IMR-90 (cell line): ENCODE results near the gene LAMA4. TPM values are rescaled to one million over a fixed set of nuclear protein-coding genes. Genes with fewer than 3 reads are reported as not detected.
"Not testable (repeated sequence)": the region's sequence is repeated elsewhere in the genome, so short reads cannot be mapped to it uniquely, and the experiment has no call there.

Source experiments
- ATAC-seq: fragments of 200-7000 bp; cut with Tn5 transposase; 2 replicates; pipeline ENCODE4 v1.9.1; 2020; ENCODE audit warnings: low read depth, mild to moderate bottlenecking, moderate library complexity
- BruUV-seq: library from RNA; stranded (reverse); fragments of 400-500 nt; replicated peaks from 2 replicates; lab custom pipeline; 2021; lab: Mats Ljungman, UMichigan
- CTCF ChIA-PET: fragments of 300-600 bp; formaldehyde crosslinking; extraction: SDS; loops from one replicate; lab custom pipeline; 2021; ENCODE audit warnings: antibody characterized with exemption; lab: Yijun Ruan, JAX
- POLR2A ChIA-PET: fragments of 300-600 bp; sonication (Branson Sonifier 250); formaldehyde crosslinking; loops from one replicate; lab custom pipeline; 2022; ENCODE audit warnings: antibody characterized with exemption; ENCODE audit not compliant: unreplicated experiment; lab: Charles Lee
- DNase-seq: peaks from one replicate; pipeline ENCODE4 v3.0.0; 2013
- H2AFZ ChIP-seq: replicated peaks from 2 replicates; pipeline ENCODE3; 2013; ENCODE audit warnings: low read length, mild to moderate bottlenecking; ENCODE audit not compliant: poor library complexity
- H2AK5ac ChIP-seq: 2 replicates; pipeline ENCODE4 v1.6.1; 2013; ENCODE audit warnings: low read depth, low read length, inconsistent platforms
- H2AK9ac ChIP-seq: replicated peaks from 2 replicates; pipeline ENCODE3; 2013; ENCODE audit warnings: mild to moderate bottlenecking, low read depth, low read length, moderate library complexity; ENCODE audit not compliant: poor library complexity
- H2BK120ac ChIP-seq: 2 replicates; pipeline ENCODE4 v1.6.1; 2013; ENCODE audit warnings: low read depth, low read length, inconsistent platforms
- H2BK15ac ChIP-seq: 3 replicates; pipeline ENCODE4 v1.6.1; 2013; ENCODE audit warnings: low read depth, low read length, inconsistent platforms
- H2BK20ac ChIP-seq: 2 replicates; pipeline ENCODE4 v1.6.1; 2013; ENCODE audit warnings: low read depth, mild to moderate bottlenecking, inconsistent platforms, low read length, moderate library complexity
- H2BK5ac ChIP-seq: 2 replicates; pipeline ENCODE4 v1.6.1; 2013; ENCODE audit warnings: mild to moderate bottlenecking, low read depth, low read length, inconsistent platforms; ENCODE audit not compliant: poor library complexity, severe bottlenecking
- H3K14ac ChIP-seq: replicated peaks from 2 replicates; pipeline ENCODE4 v1.6.1; 2013; ENCODE audit warnings: low read depth, low read length, inconsistent platforms
- H3K18ac ChIP-seq: 2 replicates; pipeline ENCODE4 v1.6.1; 2013; ENCODE audit warnings: low read depth, low read length, control low read depth
- H3K23ac ChIP-seq: 2 replicates; pipeline ENCODE4 v1.6.1; 2013; ENCODE audit warnings: low read depth, low read length, inconsistent platforms
- H3K27ac ChIP-seq: 2 replicates; pipeline ENCODE4 v1.5.1; 2013; ENCODE audit warnings: mild to moderate bottlenecking, control low read depth, low read length; ENCODE audit not compliant: insufficient read depth
- H3K27me3 ChIP-seq: 2 replicates; pipeline ENCODE4 v1.6.1; 2013; ENCODE audit warnings: low read length; ENCODE audit not compliant: control insufficient read depth, insufficient read depth
- H3K36me3 ChIP-seq: 2 replicates; pipeline ENCODE4 v1.6.1; 2013; ENCODE audit warnings: low read length, mixed read lengths; ENCODE audit not compliant: control insufficient read depth, insufficient read depth
- H3K4ac ChIP-seq: 2 replicates; pipeline ENCODE4 v1.6.1; 2013; ENCODE audit warnings: low read depth, low read length, inconsistent platforms
- H3K4me1 ChIP-seq: 2 replicates; pipeline ENCODE4 v1.6.1; 2013; ENCODE audit warnings: low read length, mixed read lengths; ENCODE audit not compliant: control insufficient read depth, insufficient read depth
- H3K4me2 ChIP-seq: 2 replicates; pipeline ENCODE4 v1.6.1; 2013; ENCODE audit warnings: low read depth, mild to moderate bottlenecking, control low read depth, low read length, moderate library complexity
- H3K4me3 ChIP-seq: 2 replicates; pipeline ENCODE4 v1.5.1; 2013; ENCODE audit warnings: low read depth, mild to moderate bottlenecking, control low read depth, low read length, moderate library complexity; ENCODE audit not compliant: insufficient read depth
- H3K56ac ChIP-seq: 2 replicates; pipeline ENCODE4 v1.6.1; 2013; ENCODE audit warnings: low read length, inconsistent platforms; ENCODE audit not compliant: insufficient read depth; ENCODE audit errors: extremely low read depth
- H3K79me1 ChIP-seq, 2 experiments: 2 replicates each; pipeline ENCODE4 v1.6.1; 2013; ENCODE audit warnings: low read length in 2 of 2, inconsistent platforms in 1 of 2, low read depth in 1 of 2
- H3K9ac ChIP-seq: 2 replicates; pipeline ENCODE4 v1.6.1; 2013; ENCODE audit warnings: low read depth, low read length, control low read depth
- H3K9me1 ChIP-seq: 2 replicates; pipeline ENCODE4 v1.6.1; 2013; ENCODE audit warnings: low read length, inconsistent platforms; ENCODE audit not compliant: insufficient read depth
- H3K9me3 ChIP-seq: 2 replicates; pipeline ENCODE4 v1.6.1; 2013; ENCODE audit warnings: low read length; ENCODE audit not compliant: control insufficient read depth, insufficient read depth
- H4K20me1 ChIP-seq: 2 replicates; pipeline ENCODE4 v1.6.1; 2013; ENCODE audit warnings: low read length, inconsistent platforms; ENCODE audit not compliant: insufficient read depth
- H4K5ac ChIP-seq: 2 replicates; pipeline ENCODE4 v1.6.1; 2013; ENCODE audit warnings: mild to moderate bottlenecking, low read depth, low read length, control low read depth
- H4K8ac ChIP-seq, 2 experiments: 2 replicates each; pipeline ENCODE4 v1.6.1; 2013; ENCODE audit warnings: low read depth in 2 of 2, low read length in 2 of 2, control low read depth in 1 of 2, inconsistent platforms in 1 of 2
- H4K91ac ChIP-seq: 2 replicates; pipeline ENCODE4 v1.6.1; 2013; ENCODE audit warnings: low read depth, low read length, inconsistent platforms; ENCODE audit not compliant: insufficient read depth
- CHD1 ChIP-seq: IDR thresholded peaks from 2 replicates; pipeline ENCODE4 v1.6.1; 2012; ENCODE audit warnings: low read depth, low read length, improper control_type of control experiment
- MAFK ChIP-seq: IDR thresholded peaks from 2 replicates; pipeline ENCODE4 v1.6.1; 2012; ENCODE audit warnings: low read depth, low read length, improper control_type of control experiment
- RFX5 ChIP-seq: IDR thresholded peaks from 2 replicates; pipeline ENCODE4 v1.8.0; 2012; ENCODE audit warnings: low read depth, mild to moderate bottlenecking, low read length, moderate library complexity
- WGBS, 2 experiments: methylation state at CpG; one replicate each; pipeline versions ENCODE4 v1.1.5 to v1.1.7; 2013; ENCODE audit warnings: missing lambda C conversion rate in 2 of 2; ENCODE audit not compliant: insufficient read length in 1 of 2; ENCODE audit errors: extremely low coverage in 2 of 2; 5-methylcytosine and 5-hydroxymethylcytosine counted together
- dilution Hi-C: fragments of 300-500 bp; cut with HindIII; formaldehyde crosslinking; loops from one replicate; pipeline ENCODE4 v1.14.3; 2018; ENCODE audit warnings: low sequenced_read_pairs; ENCODE audit not compliant: unreplicated experiment
- in situ Hi-C: fragments of 300-500 bp; cut with MboI; formaldehyde crosslinking; loops from 3 replicates; pipeline ENCODE4 v1.14.3; 2019; ENCODE audit warnings: low sequenced_read_pairs, inconsistent platforms, mixed read lengths
- intact Hi-C: fragments of 100-400 bp; cut with micrococcal nuclease; formaldehyde crosslinking; loops from 2 replicates; pipeline ENCODE4 v1.10.0; 2022
- polyA plus RNA-seq, 3 experiments: library from polyadenylated mRNA; depleted of rRNA; stranded (reverse); fragments of >200 nt; gene quantifications; 2 replicates each; pipeline ENCODE4 v1.2.3, GENCODE V29; 2012; ENCODE audit warnings: low replicate concordance in 1 of 3
- total RNA-seq: library from RNA; depleted of rRNA; stranded (reverse); fragments of >200 nt; gene quantifications from 2 replicates; pipeline ENCODE4 v1.2.3, GENCODE V29; 2012
- TF ChIP-seq, protein P1 (sequence below): fragments of 150-350 bp; IDR thresholded peaks from 2 replicates; pipeline ENCODE4 v1.6.1; 2016; ENCODE audit warnings: low read depth, mild to moderate bottlenecking, low read length, moderate library complexity, borderline replicate concordance
- TF ChIP-seq, protein P2 (sequence below): fragments of 150-350 bp; IDR thresholded peaks from 2 replicates; pipeline ENCODE4 v1.6.1; 2017; ENCODE audit warnings: mild to moderate bottlenecking, antibody characterized with exemption, low read length, low read depth

The LAMA4 gene
- total and polyA plus RNA-seq, 2 of the 4 experiments (the other 2 are of a cell fraction) = 33.9 to 35.8 TPM

GRCh38 chr6:112106562-112106961 is 147.8 kb downstream of the LAMA4 start:
- Histone ChIP-seq H3K4ac (no peak overlapping the region), H3K9me1 (peaks cover 6% of the 10 kb centered on the region; the same call in 1 of the 2 replicates), H3K14ac (no peak overlapping the region), H2BK15ac (no peak overlapping the region), H3K9me3 (no peaks in the 10 kb centered on the region), H2BK20ac (no peak overlapping the region), H2AK9ac (peak overlapping the region; percentile 61), H2AFZ (no peak overlapping the region), H2AK5ac (no peak overlapping the region), H3K79me1 (no peaks in the 10 kb centered on the region), H4K5ac (no peak overlapping the region), H4K20me1 (no peaks in the 10 kb centered on the region), H3K23ac (no peak overlapping the region; the same call in 1 of the 2 replicates), H3K27me3 (no peaks in the 10 kb centered on the region), H4K91ac (no peak overlapping the region), H3K4me1 (peaks cover 2% of the 10 kb centered on the region; the same call in 1 of the 2 replicates), H3K36me3 (peaks cover 25% of the 10 kb centered on the region), H3K56ac (no peak overlapping the region), H3K9ac (no peak overlapping the region), H3K4me2 (no peak overlapping the region), H4K8ac (no peak overlapping the region), H3K18ac (no peak overlapping the region), H3K27ac (no peak overlapping the region), H2BK120ac (no peak overlapping the region), H3K4me3 (no peak overlapping the region), H2BK5ac (no peak overlapping the region)
- no TSS peak for BruUV-seq
- POLR2A ChIA-PET = no interaction called here
- TF ChIP-seq CHD1 = no peak
- no peak for TF ChIP-seq MAFK
- TF ChIP-seq RFX5 = no peak
- TF ChIP-seq, protein P1, sequence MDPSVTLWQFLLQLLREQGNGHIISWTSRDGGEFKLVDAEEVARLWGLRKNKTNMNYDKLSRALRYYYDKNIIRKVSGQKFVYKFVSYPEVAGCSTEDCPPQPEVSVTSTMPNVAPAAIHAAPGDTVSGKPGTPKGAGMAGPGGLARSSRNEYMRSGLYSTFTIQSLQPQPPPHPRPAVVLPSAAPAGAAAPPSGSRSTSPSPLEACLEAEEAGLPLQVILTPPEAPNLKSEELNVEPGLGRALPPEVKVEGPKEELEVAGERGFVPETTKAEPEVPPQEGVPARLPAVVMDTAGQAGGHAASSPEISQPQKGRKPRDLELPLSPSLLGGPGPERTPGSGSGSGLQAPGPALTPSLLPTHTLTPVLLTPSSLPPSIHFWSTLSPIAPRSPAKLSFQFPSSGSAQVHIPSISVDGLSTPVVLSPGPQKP = no peak
- TF ChIP-seq, protein P2, sequence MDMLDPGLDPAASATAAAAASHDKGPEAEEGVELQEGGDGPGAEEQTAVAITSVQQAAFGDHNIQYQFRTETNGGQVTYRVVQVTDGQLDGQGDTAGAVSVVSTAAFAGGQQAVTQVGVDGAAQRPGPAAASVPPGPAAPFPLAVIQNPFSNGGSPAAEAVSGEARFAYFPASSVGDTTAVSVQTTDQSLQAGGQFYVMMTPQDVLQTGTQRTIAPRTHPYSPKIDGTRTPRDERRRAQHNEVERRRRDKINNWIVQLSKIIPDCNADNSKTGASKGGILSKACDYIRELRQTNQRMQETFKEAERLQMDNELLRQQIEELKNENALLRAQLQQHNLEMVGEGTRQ = no peak
- CTCF ChIA-PET = no interaction called here
- dilution Hi-C loops = no loop called here
- in situ Hi-C loops = no loop called here
- DNase-seq = no peak
- intact Hi-C loops = no loop called here
- no CpG with 5 or more reads among the region's 2 CpGs for WGBS, 2 experiments
- no peak for ATAC-seq

GRCh38 chr6:112106026-112106425 is 148.3 kb downstream of the LAMA4 start:
- H3K4me1 ChIP-seq, dilution Hi-C loops, H3K9me3 ChIP-seq, CTCF ChIA-PET, H3K4ac ChIP-seq, DNase-seq, H3K79me1 ChIP-seq, H3K56ac ChIP-seq, H3K14ac ChIP-seq, H3K27me3 ChIP-seq, H4K5ac ChIP-seq, H3K18ac ChIP-seq, H2BK20ac ChIP-seq, intact Hi-C loops, H3K4me2 ChIP-seq, in situ Hi-C loops, H3K27ac ChIP-seq, H2AFZ ChIP-seq, H3K4me3 ChIP-seq, H3K9ac ChIP-seq, H2BK5ac ChIP-seq, H2BK15ac ChIP-seq, H4K91ac ChIP-seq, H2BK120ac ChIP-seq, H3K9me1 ChIP-seq, H2AK9ac ChIP-seq, BruUV-seq, ATAC-seq, POLR2A ChIA-PET, H2AK5ac ChIP-seq, H4K20me1 ChIP-seq, H3K23ac ChIP-seq, H4K8ac ChIP-seq: not testable (repeated sequence)
- WGBS, 2 experiments = no CpG with 5 or more reads among the region's 2 CpGs
- H3K36me3 ChIP-seq = peaks cover 22% of the 10 kb centered on the region
